Panc1 (cell line): ENCODE data around the gene CFAP20DC.

Experiments used
- CTCF ChIP-seq: fragments of 450-650 bp; IDR thresholded peaks from 2 replicates; pipeline ENCODE4 v1.5.1; 2017; ENCODE audit warnings: mild to moderate bottlenecking
- POLR2AphosphoS5 ChIP-seq: IDR thresholded peaks from 2 replicates; pipeline ENCODE4 v1.6.1; 2012; ENCODE audit warnings: mild to moderate bottlenecking, low read depth, low read length, moderate library complexity
- REST ChIP-seq, 2 experiments: IDR thresholded peaks; 2 replicates each; pipeline ENCODE4 v1.6.1; 2011 to 2012; ENCODE audit warnings: low read depth in 2 of 2, control low read depth in 1 of 2, low read length in 1 of 2, mild to moderate bottlenecking in 1 of 2, moderate library complexity in 1 of 2; ENCODE audit not compliant: insufficient read depth in 1 of 2
- SIN3A ChIP-seq: IDR thresholded peaks from 2 replicates; pipeline ENCODE4 v1.6.1; 2012; ENCODE audit warnings: low read depth, mild to moderate bottlenecking, low read length, moderate library complexity, borderline replicate concordance; ENCODE audit not compliant: insufficient read depth

- TF ChIP-seq REST (IDR thresholded peaks at IDR 0.05; ENCODE audit: insufficient read depth in 1 of 2, low read depth in 2 of 2, low read length in 1 of 2), result no peak
- TF ChIP-seq CTCF, result no peak
- no peak for TF ChIP-seq POLR2AphosphoS5
- TF ChIP-seq SIN3A, result no peak
Measured at GRCh38 chr3:58963928-58964503, 85.8 kb downstream of the CFAP20DC start.
